ENCODE measurements around the gene HNRNPD. TPM values are rescaled to one million over a fixed set of nuclear protein-coding genes. Genes with fewer than 3 reads are reported as not detected.
"Not testable (repeated sequence)": the region's sequence is repeated elsewhere in the genome, so short reads cannot be mapped to it uniquely, and the experiment has no call there.

The HNRNPD gene, protein sequence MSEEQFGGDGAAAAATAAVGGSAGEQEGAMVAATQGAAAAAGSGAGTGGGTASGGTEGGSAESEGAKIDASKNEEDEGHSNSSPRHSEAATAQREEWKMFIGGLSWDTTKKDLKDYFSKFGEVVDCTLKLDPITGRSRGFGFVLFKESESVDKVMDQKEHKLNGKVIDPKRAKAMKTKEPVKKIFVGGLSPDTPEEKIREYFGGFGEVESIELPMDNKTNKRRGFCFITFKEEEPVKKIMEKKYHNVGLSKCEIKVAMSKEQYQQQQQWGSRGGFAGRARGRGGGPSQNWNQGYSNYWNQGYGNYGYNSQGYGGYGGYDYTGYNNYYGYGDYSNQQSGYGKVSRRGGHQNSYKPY
- total RNA-seq, result 313 and 343 TPM in 2 replicates

DNA sequence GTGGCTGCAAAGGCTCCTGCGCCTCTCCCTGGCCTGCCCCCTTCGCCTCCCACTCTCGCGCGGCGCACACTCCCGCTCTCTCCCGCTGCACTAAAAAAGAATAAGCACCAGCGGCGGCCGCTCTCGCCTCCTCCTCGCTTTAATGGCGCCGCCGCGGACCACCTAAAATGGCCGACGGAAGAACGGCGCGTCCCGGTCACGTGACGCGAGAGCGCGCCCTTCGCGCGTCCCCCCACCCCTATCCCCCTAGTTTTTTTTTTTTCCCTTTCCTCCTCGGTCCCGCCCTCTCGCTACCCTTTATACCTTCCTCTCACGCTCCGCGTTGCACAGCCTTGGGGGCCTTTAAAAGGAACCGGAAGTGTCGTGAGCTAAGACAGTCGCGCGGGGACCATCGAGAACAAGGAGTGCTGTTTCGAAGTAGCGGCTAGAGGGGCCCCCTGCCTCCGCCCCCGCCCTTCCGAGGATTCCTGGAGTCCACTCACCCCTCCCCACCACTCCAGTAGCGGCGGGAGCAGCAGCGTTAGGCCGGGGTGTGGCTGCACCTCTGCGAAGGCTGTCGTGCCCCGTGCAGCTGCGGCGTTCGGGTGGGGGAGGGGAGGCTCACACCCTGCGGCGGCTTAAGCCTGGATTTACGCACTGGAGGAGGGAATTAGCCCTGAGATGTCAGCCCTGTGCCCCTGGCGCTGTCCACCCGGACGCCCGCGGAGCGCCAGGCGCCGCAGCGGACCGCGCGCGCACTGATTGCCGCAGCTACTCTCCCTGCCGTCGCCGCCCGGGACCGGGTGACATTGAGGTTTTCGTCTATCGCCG is at the start of gene HNRNPD:
Gene HNRNPD (minus strand): TSS at position 176 of the 810 bp plus-strand sequence. CDS start 313 bp downstream, outside the sequence.
- intact Hi-C loops (cut with micrococcal nuclease), result loop anchor here (1.0 to 10.0 kb wide), 17 partner anchors 55 to 1111 kb away; partner anchors contain the start of genes ABRAXAS1, COPS4, COQ2 and HELQ

DNA sequence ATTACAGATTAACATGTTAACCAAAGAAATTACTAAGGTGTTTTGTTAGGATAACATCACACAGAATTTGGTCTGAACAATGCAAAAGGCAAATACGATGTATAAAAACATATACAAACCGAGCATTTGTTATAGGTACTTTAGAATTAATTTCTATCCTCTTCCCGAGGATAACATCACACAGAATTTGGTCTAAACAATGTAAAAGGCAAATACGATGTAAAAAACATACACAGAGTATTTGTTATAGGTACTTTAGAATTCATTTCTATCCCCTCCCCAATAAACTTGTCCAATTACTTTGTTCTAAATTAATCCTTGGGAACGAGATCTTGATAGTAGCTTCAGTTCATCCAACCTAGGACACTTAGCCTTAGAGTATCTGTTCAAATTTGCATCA is 48.8 kb upstream of the HNRNPD start:
- intact Hi-C loops (cut with micrococcal nuclease), result loop anchor here (10.0 kb wide), 1 partner anchor 1018 kb away; no protein-coding TSS in a partner anchor

DNA sequence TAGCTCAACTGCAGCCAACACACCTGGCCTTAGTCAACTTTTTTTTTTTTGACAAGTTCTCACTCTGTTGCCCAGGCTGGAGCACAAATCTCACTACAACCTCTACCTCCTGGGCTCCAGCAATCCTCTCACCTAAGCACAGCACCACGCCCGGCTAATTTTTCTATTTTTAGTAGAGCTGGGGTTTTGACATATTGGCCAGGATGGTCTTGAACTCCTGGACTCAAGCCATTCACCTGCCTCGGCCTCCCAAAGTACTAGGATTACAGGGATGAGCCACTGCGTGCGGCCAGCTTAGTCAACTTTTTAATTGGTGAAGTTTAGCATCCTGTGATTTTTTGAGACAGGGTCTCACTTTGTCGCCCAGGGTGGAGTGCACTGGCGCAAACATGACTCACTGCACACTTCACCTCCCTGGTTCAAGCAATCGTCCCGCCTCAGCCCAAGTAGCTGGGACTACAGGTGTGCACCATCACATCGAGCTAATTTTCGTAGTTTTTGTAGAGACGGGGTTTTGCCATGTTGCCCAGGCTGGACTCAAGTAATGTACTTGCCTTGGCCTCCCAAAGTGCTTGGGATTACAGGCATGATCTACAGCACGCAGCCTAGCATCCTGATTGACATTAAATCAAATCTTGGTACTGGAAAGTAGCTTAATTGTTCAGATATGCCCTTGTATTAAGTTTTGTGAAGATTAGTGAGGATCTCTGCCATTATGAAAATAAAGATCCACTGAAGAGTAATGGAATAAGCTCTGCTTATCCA is 48.2 kb upstream of the HNRNPD start:
- intact Hi-C loops (cut with micrococcal nuclease), result loop anchor here (10.0 kb wide), 1 partner anchor 1017 kb away; no protein-coding TSS in a partner anchor

DNA sequence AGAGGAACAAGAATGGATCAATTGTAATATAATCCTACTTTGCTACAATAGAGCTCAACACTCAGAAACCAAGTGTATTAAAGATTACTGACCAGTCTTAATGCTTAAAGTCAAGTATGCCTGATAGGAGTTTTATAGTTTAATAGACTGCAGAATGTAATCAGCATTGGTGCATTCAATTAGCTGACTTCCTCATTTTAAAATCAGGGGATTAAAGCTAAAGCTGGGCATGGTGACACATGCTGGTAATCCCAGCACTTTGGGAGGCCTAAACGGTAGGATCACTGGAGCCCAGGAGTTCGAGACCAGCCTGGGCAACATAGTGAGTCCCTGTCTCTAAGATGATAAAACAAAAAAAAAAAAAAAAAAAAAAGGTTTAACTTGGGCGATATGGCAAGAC is 45.7 kb upstream of the HNRNPD start:
- intact Hi-C loops (cut with micrococcal nuclease), result no loop called here

DNA sequence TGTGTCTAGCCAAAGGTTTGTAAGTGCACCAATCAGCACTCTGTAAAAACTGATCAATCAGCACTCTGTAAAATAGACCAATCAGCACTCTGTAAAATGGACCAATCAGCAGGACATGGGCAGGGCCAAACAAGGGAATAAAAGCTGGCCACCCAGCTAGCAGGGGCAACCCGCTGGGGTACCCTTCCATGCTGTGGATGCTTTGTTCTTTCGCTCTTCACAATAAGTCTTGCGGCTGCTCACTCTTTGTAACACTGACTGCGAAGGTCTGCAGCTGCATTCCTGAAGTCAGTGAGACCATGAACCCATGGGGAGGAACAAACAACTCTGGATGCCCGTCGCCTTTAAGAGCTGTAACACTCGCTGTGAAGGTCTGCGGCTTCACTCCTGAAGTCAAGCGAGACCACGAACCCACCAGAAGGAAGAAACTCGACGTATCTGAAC is 42.2 kb upstream of the HNRNPD start:
- intact Hi-C loops (cut with micrococcal nuclease), result no loop called here

DNA sequence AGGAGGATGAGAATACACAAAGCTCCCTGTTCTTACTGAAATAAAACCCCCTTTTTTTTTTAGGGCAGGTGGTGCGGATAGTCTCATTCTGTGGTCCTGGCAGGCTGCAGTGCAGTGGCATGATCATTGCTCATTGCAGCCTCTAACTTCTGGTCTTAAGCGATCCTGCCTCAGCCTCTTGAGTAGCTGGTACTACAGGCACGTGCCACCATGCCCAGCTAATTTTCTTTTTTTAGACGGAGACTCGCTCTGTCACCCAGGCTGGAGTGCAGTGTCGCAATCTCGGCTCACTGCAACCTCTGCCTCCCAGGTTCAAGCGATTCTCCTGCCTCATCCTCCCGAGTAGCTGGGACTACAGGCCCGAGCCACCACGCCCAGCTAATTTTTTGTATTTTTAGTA is 41.3 kb upstream of the HNRNPD start:
- intact Hi-C loops (cut with micrococcal nuclease), result not testable (repeated sequence)

DNA sequence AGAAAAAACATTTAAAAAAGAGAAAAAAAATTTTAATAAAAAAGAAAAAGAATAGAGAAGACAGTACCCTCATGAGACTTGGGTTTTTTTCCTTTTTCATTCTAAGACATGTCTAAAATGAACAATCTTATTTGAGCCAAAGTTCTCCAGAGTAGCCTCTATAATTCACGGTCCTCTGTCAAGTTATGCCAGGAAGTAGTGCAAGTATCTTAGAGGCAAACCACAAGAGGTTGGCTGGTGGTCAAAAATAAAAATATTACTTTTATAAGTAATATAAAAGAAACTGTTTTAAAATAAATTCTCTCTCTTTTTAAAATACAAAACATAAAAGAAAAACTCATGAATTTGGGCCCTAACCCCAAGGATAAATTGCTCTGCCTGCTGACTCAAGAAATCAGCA is 29.9 kb upstream of the HNRNPD start:
- intact Hi-C loops (cut with micrococcal nuclease), result no loop called here

DNA sequence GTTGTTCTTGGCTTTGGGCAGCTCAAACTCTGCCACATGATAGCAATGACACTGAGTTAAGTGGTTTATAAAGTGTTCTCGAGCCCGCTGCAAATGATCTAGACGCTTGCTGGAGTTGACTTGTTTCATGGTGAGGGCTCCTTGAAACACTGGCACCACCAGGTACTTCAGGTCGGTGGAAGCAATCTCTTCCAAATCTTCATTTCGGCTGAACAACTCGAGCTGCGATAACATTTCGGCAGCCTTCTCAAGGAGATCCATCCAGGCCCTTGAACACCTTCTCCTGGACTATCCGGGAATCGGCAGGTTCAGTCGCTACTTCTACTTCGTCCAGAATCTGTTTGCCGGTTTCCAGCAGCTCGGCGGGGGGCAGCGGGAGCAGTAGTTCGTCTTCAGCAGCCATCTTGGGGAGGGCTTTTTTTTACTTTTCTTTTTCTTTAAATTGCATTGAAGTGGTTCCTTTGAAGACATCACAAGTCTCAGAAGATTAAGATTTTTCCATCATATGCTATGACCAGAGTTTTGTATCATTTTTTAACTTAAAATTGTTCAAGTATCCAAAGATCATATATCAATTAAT is 28.5 kb upstream of the HNRNPD start:
- intact Hi-C loops (cut with micrococcal nuclease), result no loop called here

DNA sequence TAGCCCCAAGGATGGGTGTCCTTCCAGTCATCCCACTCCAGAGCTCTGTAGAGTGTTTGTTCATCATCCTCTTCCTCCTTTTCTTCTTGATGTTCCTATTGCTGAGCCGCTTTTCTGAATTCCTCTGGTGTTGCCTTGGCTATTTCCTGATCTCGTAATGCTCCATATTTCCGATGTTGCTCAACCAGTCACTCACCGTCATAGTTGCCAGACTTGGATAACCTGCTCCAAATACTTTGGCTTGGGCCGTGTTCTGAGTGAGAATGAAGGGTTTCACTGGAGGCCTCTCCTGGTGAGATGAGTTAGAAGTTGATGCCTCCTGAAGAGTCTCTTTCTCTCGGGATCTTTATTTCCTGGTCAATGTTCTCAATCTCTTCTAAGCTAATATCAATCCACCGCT is 27.8 kb upstream of the HNRNPD start:
- intact Hi-C loops (cut with micrococcal nuclease), result no loop called here

DNA sequence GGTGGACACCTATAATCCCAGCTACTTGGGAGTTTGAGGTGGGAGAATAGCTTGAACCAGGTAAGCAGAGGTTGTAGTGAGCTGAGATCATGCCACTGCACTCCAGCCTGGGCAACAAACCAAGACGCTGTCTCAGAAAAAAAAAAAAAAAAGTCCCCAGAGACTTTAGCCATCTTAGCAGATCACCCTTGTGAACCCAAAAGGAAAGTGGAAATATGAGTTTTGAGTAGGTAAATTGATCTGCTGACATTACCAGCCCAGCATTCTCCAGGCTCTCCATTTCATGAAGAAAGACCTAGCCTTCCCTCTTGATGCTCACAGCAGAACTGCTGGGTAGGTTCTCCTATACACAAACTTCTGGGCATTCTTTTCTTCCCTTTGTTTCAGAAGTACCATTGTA is 24.5 kb upstream of the HNRNPD start:
- intact Hi-C loops (cut with micrococcal nuclease), result no loop called here

DNA sequence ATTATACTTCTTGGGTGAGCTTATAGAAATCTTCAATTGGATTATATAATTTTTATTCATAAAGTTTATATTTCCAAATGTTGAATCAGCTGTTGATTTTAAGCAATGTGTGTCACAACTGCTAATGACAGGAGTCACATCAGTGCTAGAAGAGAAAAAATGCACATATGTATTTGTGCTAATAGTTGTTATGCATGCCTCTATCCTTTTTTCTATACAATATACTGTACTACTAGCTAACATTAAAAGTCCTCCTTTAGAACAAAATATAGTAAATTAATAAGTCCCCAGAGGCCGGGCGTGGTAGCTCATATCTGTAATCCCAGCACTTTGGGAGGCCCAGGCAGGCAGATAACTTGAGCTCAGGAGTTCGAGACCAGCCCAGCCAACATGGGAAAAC is 23.7 kb upstream of the HNRNPD start:
- intact Hi-C loops (cut with micrococcal nuclease), result no loop called here

DNA sequence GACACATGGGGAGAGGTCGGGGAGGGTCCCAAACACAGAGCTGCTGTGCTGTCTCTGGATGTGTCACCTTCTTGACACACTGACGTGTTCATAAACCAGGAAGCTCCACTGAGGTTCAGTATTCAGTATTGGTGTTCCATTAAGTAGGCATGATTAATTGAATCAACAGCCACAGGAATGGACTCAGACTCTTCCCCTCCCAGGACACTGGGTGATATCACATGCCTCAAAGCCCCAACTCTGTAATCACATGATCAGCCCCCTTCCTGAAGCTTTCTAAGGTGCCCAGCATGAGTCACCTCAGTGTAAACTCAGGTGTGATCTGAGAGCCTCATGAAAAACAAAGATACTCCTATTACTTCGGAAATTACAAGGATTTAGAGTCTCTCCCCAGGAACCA is 21.1 kb upstream of the HNRNPD start:
- intact Hi-C loops (cut with micrococcal nuclease), result no loop called here

DNA sequence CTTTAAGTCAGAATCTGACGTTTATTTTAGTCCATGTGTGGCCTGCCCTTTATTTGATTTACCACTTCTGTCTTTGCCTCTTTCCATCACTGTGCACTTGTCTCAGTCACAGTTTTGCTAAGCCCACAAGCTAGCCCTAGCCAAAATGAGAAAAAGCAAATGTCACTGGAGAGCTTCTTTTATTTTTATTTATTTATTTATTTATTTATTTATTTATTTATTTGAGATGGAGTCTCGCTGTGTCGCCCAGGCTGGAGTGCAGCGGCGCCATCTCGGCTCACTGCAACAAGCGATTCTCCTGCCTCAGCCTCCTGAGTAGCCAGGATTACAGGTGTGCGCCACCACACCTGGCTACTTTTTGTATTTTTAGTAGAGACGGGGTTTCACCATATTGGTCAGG is 16.3 kb upstream of the HNRNPD start:
- intact Hi-C loops (cut with micrococcal nuclease), result not testable (repeated sequence)

DNA sequence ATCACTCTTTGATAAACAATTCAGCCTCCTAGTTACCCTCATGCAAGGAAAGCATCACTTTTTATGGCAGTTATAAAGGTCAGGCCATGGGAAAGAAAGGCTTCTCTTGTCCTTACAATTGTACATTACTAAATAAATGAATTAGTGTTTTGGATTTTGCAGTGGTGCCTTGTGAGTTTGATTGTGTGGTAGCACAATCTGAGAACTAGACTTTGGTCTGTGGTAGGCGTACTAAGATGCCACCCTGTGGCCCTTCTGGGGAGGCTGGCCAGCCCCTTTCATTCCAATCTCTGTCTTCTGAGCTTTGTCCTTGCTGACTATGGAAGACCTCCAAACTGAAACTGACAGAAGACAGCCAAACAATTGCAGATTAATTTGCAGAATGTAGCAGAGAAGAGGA is 14.6 kb upstream of the HNRNPD start:
- intact Hi-C loops (cut with micrococcal nuclease), result no loop called here

DNA sequence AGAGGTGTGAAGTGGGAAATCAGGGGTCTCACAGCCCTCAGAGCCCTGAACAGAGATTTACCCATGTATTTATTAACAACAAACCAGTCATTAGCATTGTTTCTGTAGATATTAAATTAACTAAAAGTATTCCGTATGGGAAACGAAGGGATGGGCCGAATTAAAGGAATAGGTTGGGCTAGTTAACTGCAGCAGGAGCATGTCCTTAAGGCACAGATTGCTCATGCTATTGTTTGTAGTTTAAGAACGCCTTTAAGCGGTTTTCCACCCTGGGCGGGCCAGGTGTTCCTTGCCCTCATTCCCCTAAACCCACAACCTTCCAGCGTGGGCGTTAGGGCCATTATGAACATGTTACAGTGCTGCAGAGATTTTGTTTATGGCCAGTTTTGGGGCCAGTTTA is 12.5 kb upstream of the HNRNPD start:
- intact Hi-C loops (cut with micrococcal nuclease), result not testable (repeated sequence)

DNA sequence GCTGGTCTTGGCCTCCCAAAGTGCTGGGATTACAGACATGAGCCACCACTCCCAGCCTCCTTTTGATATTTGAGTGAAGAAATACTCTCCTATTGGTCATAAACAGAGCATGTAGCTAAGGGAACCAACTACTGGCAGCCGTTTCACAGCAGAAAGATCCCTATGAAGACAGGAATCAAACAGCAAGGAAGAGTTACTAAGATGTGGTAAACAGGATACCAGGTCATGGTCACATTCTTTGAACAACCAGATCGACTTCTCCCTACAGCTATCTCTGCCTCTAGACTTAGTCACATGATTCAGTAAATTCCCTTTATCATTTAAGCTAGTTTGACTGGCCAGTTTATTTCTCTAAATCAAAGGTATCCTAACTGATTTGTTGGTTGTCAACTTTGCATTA is 9.0 kb upstream of the HNRNPD start:
- intact Hi-C loops (cut with micrococcal nuclease), result no loop called here

DNA sequence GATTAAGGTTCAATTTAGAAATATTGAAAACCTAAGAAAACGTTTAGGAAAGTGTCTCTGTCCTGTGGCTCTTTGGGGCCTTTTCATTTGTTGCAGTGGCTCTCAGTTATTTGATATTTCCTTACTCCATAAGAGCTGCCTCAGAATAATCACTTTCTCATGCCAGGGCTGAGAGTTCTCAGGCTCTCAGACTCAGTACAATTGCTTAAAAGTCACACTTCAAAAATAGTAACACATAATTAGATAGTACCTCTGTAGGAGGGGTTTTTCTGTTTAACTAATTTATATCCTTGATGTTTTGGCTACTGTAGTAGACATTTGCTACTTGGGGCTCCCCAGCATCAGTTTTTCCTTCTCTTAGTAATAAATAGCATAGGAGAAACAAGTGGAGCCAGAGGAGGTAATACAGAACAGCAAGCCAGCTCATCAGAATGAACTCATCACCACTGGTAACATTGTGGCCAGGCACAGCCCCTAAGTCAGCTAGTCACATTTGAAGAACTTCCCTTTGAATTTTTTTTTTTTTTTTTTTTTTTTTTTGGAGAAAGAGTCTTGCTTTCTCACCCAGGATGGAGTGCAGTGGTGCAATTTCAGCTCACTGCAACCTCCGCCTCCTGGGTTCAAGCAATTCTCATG is 8.0 kb upstream of the HNRNPD start:
- intact Hi-C loops (cut with micrococcal nuclease), result no loop called here

DNA sequence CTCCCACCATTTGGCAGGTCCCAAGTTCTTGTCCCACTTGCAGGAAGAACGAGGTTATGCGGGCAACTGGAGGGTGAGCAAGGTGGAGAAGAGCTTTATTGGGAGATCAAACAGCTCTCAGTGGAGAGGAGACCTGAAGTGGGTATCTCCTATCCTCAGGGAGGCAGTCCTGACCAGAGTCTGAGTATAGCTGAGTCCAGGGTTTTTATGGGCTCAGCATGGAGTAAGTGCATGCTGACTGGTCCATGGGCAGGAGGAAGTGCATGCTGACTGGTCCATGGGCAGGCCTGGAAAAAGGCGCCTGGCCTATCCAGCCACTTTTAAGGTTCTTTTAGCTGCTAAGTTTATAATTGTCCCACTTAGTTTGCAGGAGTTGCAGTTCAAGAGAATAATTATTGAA is 7.4 kb upstream of the HNRNPD start:
- intact Hi-C loops (cut with micrococcal nuclease), result no loop called here

DNA sequence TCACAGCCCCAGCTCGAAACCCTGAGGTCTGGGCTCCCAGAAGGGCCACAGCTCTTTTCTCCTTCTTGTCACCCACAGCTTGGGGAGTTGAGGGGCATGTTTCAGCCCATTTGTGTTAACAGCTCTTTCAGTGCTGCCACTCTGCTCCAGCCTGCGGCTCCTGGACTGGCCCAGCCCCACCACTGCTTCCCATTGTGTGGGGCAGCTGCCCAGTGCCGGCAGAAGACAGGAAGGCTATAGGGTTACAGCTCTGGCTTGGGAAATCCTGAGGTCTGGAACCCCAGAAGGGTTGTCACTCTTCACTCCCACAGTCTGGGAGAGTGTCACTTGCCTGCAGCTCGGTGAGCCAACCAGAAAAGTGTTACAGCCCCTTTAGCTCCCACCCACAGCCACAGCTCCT is 7.0 kb upstream of the HNRNPD start:
- intact Hi-C loops (cut with micrococcal nuclease), result no loop called here

DNA sequence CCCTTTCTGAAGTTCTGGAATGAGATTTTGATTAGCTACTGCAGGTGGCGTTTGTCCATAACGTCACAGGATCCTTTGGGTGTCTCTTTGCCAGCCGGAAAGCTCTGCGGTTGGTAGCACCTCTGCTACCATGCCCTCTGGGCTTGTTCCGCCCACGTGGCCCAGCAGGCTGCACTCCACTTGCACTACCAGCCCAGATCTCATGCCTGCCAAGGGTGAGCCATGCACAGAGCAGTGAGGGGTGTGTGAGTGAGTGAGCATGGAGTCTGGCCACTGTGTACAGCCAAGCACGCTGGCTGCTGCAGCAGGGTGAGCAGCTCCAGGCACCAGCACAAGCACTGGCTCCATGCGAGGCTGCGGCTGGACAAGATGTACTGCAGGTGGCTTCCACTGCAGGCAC is 6.6 kb upstream of the HNRNPD start:
- intact Hi-C loops (cut with micrococcal nuclease), result no loop called here

DNA sequence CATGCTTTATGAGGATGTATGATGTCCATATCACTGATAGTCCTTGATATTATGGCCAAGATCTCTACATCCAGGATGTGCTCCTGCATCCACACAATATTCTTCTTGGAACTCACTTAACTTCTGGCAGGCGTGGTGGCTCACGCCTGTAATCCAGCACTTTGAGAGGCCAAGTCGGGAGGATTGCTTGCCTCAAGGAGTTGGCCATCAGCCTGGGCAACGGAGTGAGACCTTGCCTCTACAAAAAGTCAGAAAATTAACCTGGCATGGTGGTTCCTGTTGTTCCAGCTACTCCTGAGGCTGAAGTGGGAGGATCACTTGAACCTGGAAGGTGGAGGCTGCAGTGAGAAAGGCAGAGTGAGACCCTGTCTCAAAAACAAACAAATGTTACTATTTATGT is 2.3 kb upstream of the HNRNPD start:
- intact Hi-C loops (cut with micrococcal nuclease), result loop anchor here (10.0 kb wide), 3 partner anchors 821 to 959 kb away; partner anchors contain the start of gene HPSE
